ENCODE data around the gene HACL1.

The HACL1 gene

DNA sequence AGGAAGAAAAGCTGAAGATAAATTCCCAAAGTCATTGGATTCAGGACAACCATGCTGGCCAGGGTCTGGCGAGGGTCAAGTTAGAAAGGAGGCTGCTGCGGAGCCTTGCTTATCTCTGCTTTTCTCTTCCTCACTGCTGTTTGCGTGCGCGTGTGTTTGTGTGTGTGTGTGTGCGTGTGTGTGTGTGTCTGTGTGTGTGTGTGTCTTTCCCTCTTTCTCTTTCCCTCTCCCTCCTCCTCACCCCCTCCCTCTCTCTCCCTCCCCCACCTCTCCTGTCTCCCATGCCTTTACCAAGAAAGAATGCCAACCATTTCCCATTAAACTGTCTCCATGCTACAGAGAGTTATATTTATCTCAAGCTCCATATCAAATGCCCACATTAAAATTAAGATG is 79.8 kb downstream of the HACL1 start, which contains the start of gene COLQ:
TSS of gene COLQ (minus strand) at position 134 of the 393 bp plus-strand sequence. CDS start at position 53, 81 bp downstream.
- no peak for DNase-seq

DNA sequence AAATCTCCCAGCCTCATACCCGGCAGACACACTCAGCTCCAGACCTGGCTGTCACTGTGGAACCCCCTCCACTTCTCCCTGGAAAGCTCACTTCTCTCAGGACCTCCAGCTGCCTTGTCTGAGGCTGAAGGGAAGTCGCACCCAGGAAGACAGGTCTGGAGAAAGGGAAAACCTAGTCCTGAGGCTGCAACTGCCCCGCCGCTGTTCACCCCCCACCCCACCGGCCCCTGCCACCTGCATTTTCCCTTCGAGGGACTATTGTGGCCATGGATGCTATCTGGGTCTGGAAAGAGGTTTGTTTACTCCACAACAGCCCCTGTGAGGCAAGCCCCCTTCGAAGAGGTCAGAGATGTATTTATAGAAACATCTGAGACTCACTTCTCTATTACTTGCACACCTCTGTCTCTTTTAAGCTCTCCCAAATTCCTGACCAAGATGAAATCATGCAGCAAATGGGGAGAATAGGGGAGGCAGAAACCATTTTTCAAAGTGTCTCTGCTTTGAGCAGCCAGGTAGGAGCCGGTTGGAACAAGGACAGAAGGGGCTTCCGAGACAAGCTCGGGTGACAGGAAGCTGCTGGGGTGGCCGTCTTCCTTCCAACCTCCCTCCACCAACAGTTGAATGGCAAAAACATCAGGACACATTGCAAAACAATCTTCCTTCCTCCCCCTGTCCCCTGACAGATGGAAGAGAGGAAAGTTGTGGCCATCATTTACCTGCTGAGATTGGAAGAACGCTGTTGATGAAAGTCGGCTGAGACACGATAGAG is 80.4 kb downstream of the HACL1 start:
- no peak for DNase-seq

DNA sequence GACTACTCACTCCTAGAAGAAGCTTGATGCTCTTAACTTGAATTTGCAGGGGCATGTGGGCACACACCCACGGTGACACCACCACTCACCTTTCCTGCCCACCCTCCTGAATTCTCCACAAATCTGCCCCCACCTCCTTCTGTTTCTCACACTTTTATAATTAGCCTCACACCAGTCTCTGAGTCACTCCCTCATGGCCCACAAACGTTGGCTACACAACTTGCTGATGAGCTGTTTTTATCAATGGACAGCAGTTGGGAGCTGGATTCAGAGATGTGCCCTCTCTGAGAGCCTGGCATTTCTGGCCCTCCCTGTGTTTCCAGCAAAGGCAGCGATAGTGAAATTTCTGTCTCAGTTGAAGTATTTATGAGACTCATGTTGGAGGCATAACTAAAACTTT is 81.2 kb downstream of the HACL1 start:
- DNase-seq = no peak

DNA sequence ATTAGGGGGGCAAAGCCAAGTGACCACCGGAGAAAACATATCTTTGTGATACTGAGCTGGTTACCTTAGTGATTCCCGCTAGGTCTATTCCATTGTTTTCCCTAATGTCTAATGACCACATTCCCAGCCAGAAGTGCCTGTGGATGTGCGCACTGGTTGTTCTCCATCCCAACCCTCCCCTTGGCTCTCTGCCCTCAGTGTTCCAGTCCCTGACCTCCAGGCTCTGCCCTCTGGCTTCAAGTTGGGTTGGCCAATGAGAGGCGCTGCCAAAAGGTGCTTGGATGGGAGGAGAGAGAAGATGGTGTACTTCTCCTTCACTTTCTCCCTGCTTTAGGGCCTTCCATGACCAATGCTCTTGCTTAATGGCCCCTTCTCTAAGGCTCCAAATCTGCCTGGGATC is 82.3 kb downstream of the HACL1 start:
- DNase-seq = no peak

DNA sequence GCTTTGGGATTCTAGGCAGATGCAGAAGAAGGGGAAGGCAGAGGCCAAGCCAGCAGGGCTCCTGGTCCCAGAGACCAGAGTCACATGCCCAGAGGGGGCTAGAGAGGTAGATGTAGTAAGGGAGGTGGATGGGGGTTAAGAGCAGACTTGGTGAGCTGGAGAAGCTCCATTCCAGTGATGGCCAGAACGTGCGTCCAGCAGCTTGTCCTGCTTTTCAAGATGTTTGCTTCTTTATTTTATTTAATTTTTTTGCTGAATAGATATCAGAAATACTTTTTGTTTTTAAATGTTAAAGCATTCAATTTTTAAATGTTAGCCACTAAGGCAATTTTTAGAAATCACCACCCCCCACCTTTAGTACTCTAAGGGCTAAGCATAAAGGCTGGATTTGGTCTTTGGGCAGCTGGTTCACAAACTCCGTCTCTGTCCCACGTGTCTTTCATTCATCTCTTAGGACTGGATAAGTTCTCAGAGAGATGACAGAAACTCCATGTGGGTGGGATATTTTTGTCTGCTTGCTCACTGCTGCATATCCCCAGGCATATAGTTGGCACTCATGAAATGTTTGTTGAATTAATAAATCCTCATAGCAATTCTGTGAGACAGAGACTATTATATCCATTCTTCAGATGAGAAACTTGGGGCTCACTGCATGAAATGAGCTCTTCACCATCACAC is 86.6 kb downstream of the HACL1 start:
- no peak for DNase-seq

DNA sequence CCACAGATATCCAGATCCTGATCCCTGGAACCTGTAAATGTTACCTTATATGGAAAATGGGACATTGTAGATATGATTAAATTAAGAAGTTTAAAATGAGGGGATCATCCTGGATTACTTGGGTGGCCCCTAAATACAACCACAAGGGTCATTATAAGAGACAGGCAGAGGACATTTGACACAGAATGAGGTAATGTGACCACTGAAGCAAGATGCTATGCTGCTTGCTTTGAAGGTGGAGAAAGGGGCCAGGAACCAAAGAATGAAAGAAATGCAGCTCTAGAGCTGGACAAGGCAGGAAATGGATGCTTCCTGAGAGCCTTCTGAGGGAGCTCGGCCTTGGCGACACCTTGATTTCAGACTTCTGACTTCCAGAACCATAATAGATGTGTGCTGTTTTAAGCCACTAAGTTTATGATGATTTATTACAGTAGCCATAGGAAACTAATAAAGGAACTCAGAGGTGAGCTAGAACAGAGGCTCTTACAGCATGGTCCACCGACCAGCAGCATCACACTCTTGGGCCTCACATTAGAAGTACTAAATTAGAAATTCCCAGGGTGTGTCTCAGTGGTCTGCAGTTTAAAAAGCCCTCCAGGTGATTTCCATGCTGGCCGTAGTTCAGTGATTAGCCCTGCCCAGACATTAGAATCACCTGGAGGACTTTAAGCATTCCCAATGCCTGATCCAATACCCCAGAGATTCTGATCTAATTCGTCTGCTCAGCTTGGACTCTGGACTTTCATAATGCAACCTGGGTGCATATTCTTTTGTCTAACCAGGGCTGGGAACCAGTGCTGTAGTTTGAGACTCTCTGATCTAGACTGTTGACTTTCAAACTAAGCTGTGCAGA is 87.3 kb downstream of the HACL1 start:
- no peak for DNase-seq

DNA sequence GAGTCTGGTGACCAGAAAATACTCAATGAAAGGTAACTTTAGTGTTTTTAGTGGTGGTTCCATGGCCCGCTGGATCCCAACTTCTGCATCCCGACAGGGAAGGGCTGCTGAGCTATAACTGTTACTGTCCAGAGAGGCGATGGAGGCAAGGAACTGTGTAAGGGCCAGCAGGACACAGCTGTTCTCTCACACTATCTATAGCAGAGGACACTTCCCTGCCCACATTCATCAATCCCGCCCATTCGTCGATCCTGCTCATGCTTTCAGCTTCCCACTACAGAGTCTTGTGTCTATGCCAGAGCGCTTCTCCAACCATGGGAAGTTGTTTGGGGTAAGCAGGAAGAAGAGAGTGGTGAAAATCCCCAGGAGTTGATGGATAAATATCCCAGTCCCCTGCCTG is 88.3 kb downstream of the HACL1 start:
- DNase-seq = no peak

DNA sequence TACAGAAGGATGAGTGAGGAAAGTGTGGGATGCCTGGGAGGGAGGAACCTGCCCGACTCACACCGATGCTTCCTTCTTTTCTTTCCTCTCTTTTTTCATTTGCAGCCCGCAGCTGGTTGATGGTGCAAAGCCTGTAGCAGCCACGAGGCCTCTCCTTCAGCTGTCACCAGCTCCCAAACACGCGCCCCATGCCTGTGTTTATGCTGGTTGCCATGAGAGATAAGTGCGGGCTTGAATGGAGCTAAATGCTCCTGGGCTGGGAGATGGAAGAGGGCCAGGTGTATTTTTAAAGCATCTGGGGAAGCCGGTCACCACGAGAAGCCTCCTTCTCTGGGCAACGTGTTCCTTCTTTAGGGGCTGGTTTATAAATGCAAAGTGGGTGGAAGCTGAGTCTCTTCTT is 89.2 kb downstream of the HACL1 start:
- no peak for DNase-seq

DNA sequence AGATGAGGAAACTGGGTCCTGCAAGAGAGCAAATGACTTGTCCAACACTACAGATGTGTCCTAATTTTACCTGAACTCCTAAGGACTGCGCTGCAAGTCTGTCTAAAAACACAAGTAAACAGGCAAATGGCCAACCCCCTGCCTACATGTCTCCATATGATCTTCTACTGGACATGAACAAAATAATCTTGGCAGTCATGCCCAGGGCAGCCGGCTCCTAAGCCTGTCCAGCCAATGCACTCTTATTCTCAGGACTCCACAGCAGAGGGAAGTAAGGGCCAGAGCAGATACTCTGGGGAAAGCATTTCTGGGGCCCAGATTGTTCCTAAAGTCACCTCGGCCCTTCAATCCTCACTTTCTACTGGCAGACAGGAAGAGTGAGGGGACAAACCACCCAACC is 90.2 kb downstream of the HACL1 start:
- DNase-seq = no peak

All from NCI-H1048 (cell line).